ENCODE data around the gene ESPNL.

The ESPNL gene

GRCh38 chr2:238084761-238085160, 15.4 kb upstream of the ESPNL start:
- Histone ChIP-seq H3K9me3 (ENCODE audit: insufficient read depth, low read depth, low read length) (0 out of 2 replicates have a peak, but pooled peaks cover 3% of the 10 kb centered on the region), H3K9ac (ENCODE audit: low read depth, low read length, poor library complexity, severe bottlenecking) (no peak overlapping the region), H3K9me2 (replicated peaks; ENCODE audit: low read depth, low read length) (no peaks in the 10 kb centered on the region), H3K27me3 (ENCODE audit: insufficient read depth, low read length, poor library complexity, severe bottlenecking) (no peaks in the 10 kb centered on the region), H3K79me2 (ENCODE audit: insufficient read depth, low read length) (no peaks in the 10 kb centered on the region), H3F3A (ENCODE audit: low read depth) (no peaks in the 10 kb centered on the region), H3K36me3 (ENCODE audit: insufficient read depth, low read length) (peaks cover 41% of the 10 kb centered on the region; the same call in 1 of the 2 replicates), H4K20me1 (ENCODE audit: insufficient read depth, low read length, poor library complexity, severe bottlenecking) (no peaks in the 10 kb centered on the region), H3K4me1 (ENCODE audit: insufficient read depth, low read length, poor library complexity, severe bottlenecking) (peaks cover 8% of the 10 kb centered on the region), H2AFZ (ENCODE audit: low read length) (no peak overlapping the region), H3K4me2 (ENCODE audit: low read depth, low read length, poor library complexity, severe bottlenecking) (no peak overlapping the region), H3K4me3 (ENCODE audit: low read length, poor library complexity, severe bottlenecking) (no peak overlapping the region)
- TF ChIP-seq CTCF (conservative IDR thresholded peaks at IDR 0.05; ENCODE audit: low read length) (no peak), EZH2phosphoT487 (IDR thresholded peaks at IDR 0.05; ENCODE audit: borderline replicate concordance) (no peak)

GRCh38 chr2:238085899-238086298, 14.2 kb upstream of the ESPNL start:
- H3K36me3 ChIP-seq (ENCODE audit: insufficient read depth, low read length) = peaks cover 33% of the 10 kb centered on the region; the same call in 1 of the 2 replicates

GRCh38 chr2:238087211-238087610, 12.9 kb upstream of the ESPNL start:
- Histone ChIP-seq H3K9ac (ENCODE audit: low read depth, low read length, poor library complexity, severe bottlenecking) (no peak overlapping the region), H3K4me3 (ENCODE audit: low read length, poor library complexity, severe bottlenecking) (no peak overlapping the region), H3K27me3 (ENCODE audit: insufficient read depth, low read length, poor library complexity, severe bottlenecking) (no peaks in the 10 kb centered on the region), H4K20me1 (ENCODE audit: insufficient read depth, low read length, poor library complexity, severe bottlenecking) (no peaks in the 10 kb centered on the region), H3F3A (ENCODE audit: low read depth) (no peaks in the 10 kb centered on the region), H3K36me3 (ENCODE audit: insufficient read depth, low read length) (peaks cover 20% of the 10 kb centered on the region; the same call in 1 of the 2 replicates), H3K4me1 (ENCODE audit: insufficient read depth, low read length, poor library complexity, severe bottlenecking) (peaks cover 8% of the 10 kb centered on the region), H2AFZ (ENCODE audit: low read length) (no peak overlapping the region), H3K79me2 (ENCODE audit: insufficient read depth, low read length) (no peaks in the 10 kb centered on the region), H3K9me2 (replicated peaks; ENCODE audit: low read depth, low read length) (no peaks in the 10 kb centered on the region), H3K9me3 (ENCODE audit: insufficient read depth, low read depth, low read length) (no peaks in the 10 kb centered on the region), H3K4me2 (ENCODE audit: low read depth, low read length, poor library complexity, severe bottlenecking) (no peak overlapping the region)
- no peak for TF ChIP-seq EZH2phosphoT487 (IDR thresholded peaks at IDR 0.05; ENCODE audit: borderline replicate concordance)
- no peak for TF ChIP-seq CTCF (conservative IDR thresholded peaks at IDR 0.05; ENCODE audit: low read length)

More at GRCh38 chr2:238085899-238086298, 14.2 kb upstream of the ESPNL start:
- H3K4me2 ChIP-seq (ENCODE audit: low read depth, low read length, poor library complexity, severe bottlenecking) = no peak overlapping the region
- no peaks in the 10 kb centered on the region for H3K9me2 ChIP-seq (replicated peaks; ENCODE audit: low read depth, low read length)
- H3K4me1 ChIP-seq (ENCODE audit: insufficient read depth, low read length, poor library complexity, severe bottlenecking) = peaks cover 8% of the 10 kb centered on the region
- no peak overlapping the region for H2AFZ ChIP-seq (ENCODE audit: low read length)
- no peaks in the 10 kb centered on the region for H3K9me3 ChIP-seq (ENCODE audit: insufficient read depth, low read depth, low read length)
- no peak overlapping the region for H3K4me3 ChIP-seq (ENCODE audit: low read length, poor library complexity, severe bottlenecking)
- TF ChIP-seq EZH2phosphoT487 (IDR thresholded peaks at IDR 0.05; ENCODE audit: borderline replicate concordance) = no peak
- no peaks in the 10 kb centered on the region for H3K27me3 ChIP-seq (ENCODE audit: insufficient read depth, low read length, poor library complexity, severe bottlenecking)
- H3K79me2 ChIP-seq (ENCODE audit: insufficient read depth, low read length) = no peaks in the 10 kb centered on the region
- no peaks in the 10 kb centered on the region for H4K20me1 ChIP-seq (ENCODE audit: insufficient read depth, low read length, poor library complexity, severe bottlenecking)
- no peaks in the 10 kb centered on the region for H3F3A ChIP-seq (ENCODE audit: low read depth)
- no peak overlapping the region for H3K9ac ChIP-seq (ENCODE audit: low read depth, low read length, poor library complexity, severe bottlenecking)

GRCh38 chr2:238090887-238091286, 9.3 kb upstream of the ESPNL start:
- no peak overlapping the region for H2AFZ ChIP-seq (ENCODE audit: low read length)
- H3K4me3 ChIP-seq (ENCODE audit: low read length, poor library complexity, severe bottlenecking) = no peak overlapping the region
- no peaks in the 10 kb centered on the region for H3K9me2 ChIP-seq (replicated peaks; ENCODE audit: low read depth, low read length)
- no peaks in the 10 kb centered on the region for H4K20me1 ChIP-seq (ENCODE audit: insufficient read depth, low read length, poor library complexity, severe bottlenecking)
- H3K4me2 ChIP-seq (ENCODE audit: low read depth, low read length, poor library complexity, severe bottlenecking) = no peak overlapping the region
- H3K27me3 ChIP-seq (ENCODE audit: insufficient read depth, low read length, poor library complexity, severe bottlenecking) = no peaks in the 10 kb centered on the region
- peaks cover 8% of the 10 kb centered on the region for H3K4me1 ChIP-seq (ENCODE audit: insufficient read depth, low read length, poor library complexity, severe bottlenecking)
- TF ChIP-seq EZH2phosphoT487 (IDR thresholded peaks at IDR 0.05; ENCODE audit: borderline replicate concordance) (no peak), CTCF (conservative IDR thresholded peaks at IDR 0.05; ENCODE audit: low read length) (no peak)
- no peaks in the 10 kb centered on the region for H3K9me3 ChIP-seq (ENCODE audit: insufficient read depth, low read depth, low read length)
- no peaks in the 10 kb centered on the region for H3K36me3 ChIP-seq (ENCODE audit: insufficient read depth, low read length)
- H3F3A ChIP-seq (ENCODE audit: low read depth) = no peaks in the 10 kb centered on the region
- H3K79me2 ChIP-seq (ENCODE audit: insufficient read depth, low read length) = no peaks in the 10 kb centered on the region
- no peak overlapping the region for H3K9ac ChIP-seq (ENCODE audit: low read depth, low read length, poor library complexity, severe bottlenecking)
